WTC11 (cell line): ENCODE measurements around the gene SLIT3. TPM values are rescaled to one million over a fixed set of nuclear protein-coding genes. Genes with fewer than 3 reads are reported as not detected.

Source experiments
- ATAC-seq: fragments of 200-7000 bp; cut with Tn5 transposase; 2 replicates; pipeline ENCODE4 v1.10.0; 2021; ENCODE audit warnings: mild to moderate bottlenecking, moderate library complexity
- CTCF ChIA-PET: fragments of 300-600 bp; sonication (Branson Sonifier 250); formaldehyde crosslinking; loops from one replicate; lab custom pipeline; 2021; ENCODE audit warnings: antibody characterized with exemption; lab: Charles Lee
- POLR2A ChIA-PET: fragments of 350-600 bp; sonication (Branson Sonifier 250); formaldehyde crosslinking; loops from one replicate; lab custom pipeline; 2021; ENCODE audit warnings: antibody characterized with exemption; lab: Charles Lee
- DNase-seq: peaks from one replicate; pipeline ENCODE4 v3.0.0; 2021; ENCODE audit warnings: low spot score
- H3K27ac Mint-ChIP-seq: 2 replicates; pipeline ENCODE4 v1.8.0; 2021; ENCODE audit warnings: mixed read lengths
- H3K27me3 Mint-ChIP-seq: 2 replicates; pipeline ENCODE4 v1.8.0; 2021; ENCODE audit warnings: low read depth, mild to moderate bottlenecking, moderate library complexity, mixed read lengths
- H3K36me3 Mint-ChIP-seq: 2 replicates; pipeline ENCODE4 v1.8.0; 2021; ENCODE audit warnings: mixed read lengths
- H3K4me1 Mint-ChIP-seq: 2 replicates; pipeline ENCODE4 v1.8.0; 2022; ENCODE audit warnings: mixed read lengths
- H3K4me3 Mint-ChIP-seq: 2 replicates; pipeline ENCODE4 v1.8.0; 2021; ENCODE audit warnings: mild to moderate bottlenecking, moderate library complexity, mixed read lengths
- H3K9me3 Mint-ChIP-seq: 2 replicates; pipeline ENCODE4 v1.8.0; 2021; ENCODE audit warnings: mixed read lengths
- FOXK1 ChIP-seq: sonication (generic); formaldehyde crosslinking; IDR thresholded peaks from 2 replicates; pipeline ENCODE4 v1.8.0; 2022; ENCODE audit warnings: mild to moderate bottlenecking, moderate library complexity, missing genetic modification reagents
- JAZF1 ChIP-seq: fragments of 250-450 bp; sonication (Bioruptor Pico); IDR thresholded peaks from 2 replicates; pipeline ENCODE4 v1.9.0; 2021; ENCODE audit warnings: moderate library complexity, mild to moderate bottlenecking, inconsistent platforms
- MXD4 ChIP-seq: fragments of 250-450 bp; sonication (Bioruptor Pico); IDR thresholded peaks from 2 replicates; pipeline ENCODE4 v1.8.0; 2021; ENCODE audit warnings: mild to moderate bottlenecking, moderate library complexity, borderline replicate concordance
- MYBL2 ChIP-seq: sonication (generic); formaldehyde crosslinking; IDR thresholded peaks from 2 replicates; pipeline ENCODE4 v1.8.1; 2023; ENCODE audit warnings: mild to moderate bottlenecking, moderate library complexity, missing genetic modification reagents
- NFYB ChIP-seq: sonication (generic); formaldehyde crosslinking; conservative IDR thresholded peaks from 2 replicates; pipeline ENCODE4 v1.8.0; 2022; ENCODE audit warnings: low read depth, missing genetic modification reagents
- PRRX2 ChIP-seq: fragments of 250-450 bp; sonication (Bioruptor Pico); IDR thresholded peaks from 2 replicates; pipeline ENCODE4 v1.8.0; 2021; ENCODE audit warnings: mild to moderate bottlenecking
- RORB ChIP-seq: fragments of 250-450 bp; sonication (Bioruptor Pico); IDR thresholded peaks from 2 replicates; pipeline ENCODE4 v1.9.0; 2021; ENCODE audit warnings: mild to moderate bottlenecking
- ZNF121 ChIP-seq: sonication (generic); formaldehyde crosslinking; IDR thresholded peaks from 2 replicates; pipeline ENCODE4 v1.8.0; 2023; ENCODE audit warnings: missing genetic modification reagents
- total RNA-seq: library from RNA; stranded (reverse); gene quantifications from 3 replicates; pipeline ENCODE4 v1.2.3, GENCODE V29; 2021
- TF ChIP-seq, protein P1 (sequence below): fragments of 200-600 bp; IDR thresholded peaks from 2 replicates; pipeline ENCODE4 v1.8.0; 2022; ENCODE audit warnings: antibody characterized with exemption
- TF ChIP-seq, protein P2 (sequence below): sonication (generic); formaldehyde crosslinking; IDR thresholded peaks from 2 replicates; pipeline ENCODE4 v1.8.1; 2022; ENCODE audit warnings: mild to moderate bottlenecking, missing genetic modification reagents, moderate library complexity, borderline replicate concordance
- TF ChIP-seq, protein P3 (sequence below): sonication (generic); formaldehyde crosslinking; IDR thresholded peaks from 2 replicates; pipeline ENCODE4 v1.8.0; 2022; ENCODE audit warnings: mild to moderate bottlenecking, missing genetic modification reagents
- TF ChIP-seq, protein P4 (sequence below): sonication (generic); formaldehyde crosslinking; IDR thresholded peaks from 2 replicates; pipeline ENCODE4 v1.8.0; 2022; ENCODE audit warnings: mild to moderate bottlenecking, missing genetic modification reagents
- TF ChIP-seq, protein P5 (sequence below): sonication (generic); formaldehyde crosslinking; IDR thresholded peaks from 2 replicates; pipeline ENCODE4 v1.8.1; 2023; ENCODE audit warnings: mild to moderate bottlenecking, moderate library complexity, missing genetic modification reagents
- TF ChIP-seq, protein P6 (sequence below): fragments of 250-450 bp; sonication (Bioruptor Pico); conservative IDR thresholded peaks from 2 replicates; pipeline ENCODE4 v1.9.0; 2021; ENCODE audit warnings: mild to moderate bottlenecking
- TF ChIP-seq, protein P7 (sequence below): fragments of 250-450 bp; sonication (Bioruptor Pico); IDR thresholded peaks from 2 replicates; pipeline ENCODE4 v1.9.0; 2021; ENCODE audit warnings: mild to moderate bottlenecking, borderline replicate concordance
- TF ChIP-seq, protein P8 (sequence below): sonication (generic); formaldehyde crosslinking; IDR thresholded peaks from 2 replicates; pipeline ENCODE4 v1.8.1; 2022; ENCODE audit warnings: missing genetic modification reagents, borderline replicate concordance

Gene SLIT3
- total RNA-seq, 1 experiment from 2014 or later, result 1.9 TPM

DNA sequence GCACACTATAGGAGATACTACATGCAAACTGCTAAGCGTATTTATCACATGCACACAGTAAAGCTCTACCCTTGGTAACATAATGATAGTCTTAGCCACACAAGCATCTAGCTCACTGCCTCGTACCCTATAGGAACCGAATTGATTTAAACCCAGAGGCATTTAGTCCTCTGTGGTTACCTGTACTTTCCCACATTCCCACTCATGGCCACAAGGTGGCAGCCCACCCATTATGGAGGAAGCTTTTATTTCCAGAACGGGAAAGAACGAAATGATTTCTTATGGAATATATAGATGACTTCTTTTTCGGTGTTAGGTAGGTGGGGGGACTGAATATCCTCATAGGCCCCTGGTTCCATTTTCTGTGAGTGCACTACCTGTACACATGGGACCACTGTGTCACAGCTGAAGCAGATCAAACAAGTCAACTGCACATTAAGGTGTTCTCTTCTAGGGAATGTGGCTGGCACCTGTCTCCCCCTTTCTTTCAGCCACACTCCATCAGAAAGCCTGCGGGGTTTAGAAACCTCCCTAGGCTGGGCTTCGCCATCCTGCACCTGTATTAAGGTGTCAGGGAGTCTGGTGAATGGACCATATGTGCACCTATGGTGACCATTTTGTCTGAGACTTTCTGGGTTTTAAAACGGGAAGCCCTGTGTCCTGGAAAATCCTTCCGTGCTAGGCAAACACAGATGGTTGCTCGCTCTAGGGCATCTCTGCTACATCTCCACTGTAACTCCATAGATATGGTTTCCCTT lies 313.2 kb downstream of the SLIT3 start:
- Mint-ChIP-seq H3K4me3 (no peak overlapping the region), H3K9me3 (no peaks in the 10 kb centered on the region), H3K36me3 (no peaks in the 10 kb centered on the region), H3K27me3 (no peaks in the 10 kb centered on the region), H3K4me1 (peaks cover 81% of the 10 kb centered on the region), H3K27ac (no peak overlapping the region)
- peak; percentile 88 for DNase-seq
- TF ChIP-seq MXD4 (CRISPR knock-in tag), result no peak
- TF ChIP-seq, protein P1, sequence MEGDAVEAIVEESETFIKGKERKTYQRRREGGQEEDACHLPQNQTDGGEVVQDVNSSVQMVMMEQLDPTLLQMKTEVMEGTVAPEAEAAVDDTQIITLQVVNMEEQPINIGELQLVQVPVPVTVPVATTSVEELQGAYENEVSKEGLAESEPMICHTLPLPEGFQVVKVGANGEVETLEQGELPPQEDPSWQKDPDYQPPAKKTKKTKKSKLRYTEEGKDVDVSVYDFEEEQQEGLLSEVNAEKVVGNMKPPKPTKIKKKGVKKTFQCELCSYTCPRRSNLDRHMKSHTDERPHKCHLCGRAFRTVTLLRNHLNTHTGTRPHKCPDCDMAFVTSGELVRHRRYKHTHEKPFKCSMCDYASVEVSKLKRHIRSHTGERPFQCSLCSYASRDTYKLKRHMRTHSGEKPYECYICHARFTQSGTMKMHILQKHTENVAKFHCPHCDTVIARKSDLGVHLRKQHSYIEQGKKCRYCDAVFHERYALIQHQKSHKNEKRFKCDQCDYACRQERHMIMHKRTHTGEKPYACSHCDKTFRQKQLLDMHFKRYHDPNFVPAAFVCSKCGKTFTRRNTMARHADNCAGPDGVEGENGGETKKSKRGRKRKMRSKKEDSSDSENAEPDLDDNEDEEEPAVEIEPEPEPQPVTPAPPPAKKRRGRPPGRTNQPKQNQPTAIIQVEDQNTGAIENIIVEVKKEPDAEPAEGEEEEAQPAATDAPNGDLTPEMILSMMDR, result peak; percentile 84
- ATAC-seq, result peak; percentile 68
- ChIA-PET POLR2A (no interaction called here), CTCF (interaction anchor here (0.5 to 3.2 kb wide), 35 partner anchors 9 to 596 kb away, joined by 3 to 28 read pairs (median 4); partner anchors contain the start of genes SLIT3 and SPDL1)

DNA sequence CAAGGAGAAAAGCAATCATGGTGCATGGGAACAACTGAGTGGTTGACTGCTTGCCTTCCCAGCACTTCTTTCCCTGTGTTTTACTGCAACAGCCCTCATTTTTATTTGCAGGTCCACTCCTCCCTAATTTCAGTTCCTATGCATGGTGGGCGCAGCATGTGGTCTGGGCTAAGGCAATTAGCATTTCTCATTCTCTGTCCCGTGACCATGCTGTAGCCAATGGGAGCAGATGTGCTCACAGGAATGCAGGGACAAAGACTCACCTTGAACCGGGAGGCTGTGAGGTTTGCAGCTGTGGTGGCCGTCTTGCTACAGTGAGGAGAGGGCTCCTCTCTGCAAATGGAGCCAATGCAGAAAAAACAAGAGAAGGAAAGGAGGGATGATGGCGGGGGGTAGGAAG lies 315.5 kb downstream of the SLIT3 start:
- peak overlapping the region; percentile 79; the same call in 1 of the 2 replicates for H3K27ac Mint-ChIP-seq
- peak; percentile 41 for DNase-seq
- ATAC-seq, result peak; percentile 40
- no peaks in the 10 kb centered on the region for H3K27me3 Mint-ChIP-seq
- no peaks in the 10 kb centered on the region for H3K36me3 Mint-ChIP-seq
- H3K4me3 Mint-ChIP-seq, result no peak overlapping the region
- POLR2A ChIA-PET, result no interaction called here
- peaks cover 67% of the 10 kb centered on the region for H3K4me1 Mint-ChIP-seq
- CTCF ChIA-PET, result no interaction called here
- no peaks in the 10 kb centered on the region for H3K9me3 Mint-ChIP-seq
- no peak for TF ChIP-seq NFYB (CRISPR knock-in tag)
- TF ChIP-seq MYBL2 (CRISPR knock-in tag), result no peak
- no peak for TF ChIP-seq RORB
- TF ChIP-seq, protein P2, sequence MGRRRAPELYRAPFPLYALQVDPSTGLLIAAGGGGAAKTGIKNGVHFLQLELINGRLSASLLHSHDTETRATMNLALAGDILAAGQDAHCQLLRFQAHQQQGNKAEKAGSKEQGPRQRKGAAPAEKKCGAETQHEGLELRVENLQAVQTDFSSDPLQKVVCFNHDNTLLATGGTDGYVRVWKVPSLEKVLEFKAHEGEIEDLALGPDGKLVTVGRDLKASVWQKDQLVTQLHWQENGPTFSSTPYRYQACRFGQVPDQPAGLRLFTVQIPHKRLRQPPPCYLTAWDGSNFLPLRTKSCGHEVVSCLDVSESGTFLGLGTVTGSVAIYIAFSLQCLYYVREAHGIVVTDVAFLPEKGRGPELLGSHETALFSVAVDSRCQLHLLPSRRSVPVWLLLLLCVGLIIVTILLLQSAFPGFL, result no peak
- TF ChIP-seq, protein P3, sequence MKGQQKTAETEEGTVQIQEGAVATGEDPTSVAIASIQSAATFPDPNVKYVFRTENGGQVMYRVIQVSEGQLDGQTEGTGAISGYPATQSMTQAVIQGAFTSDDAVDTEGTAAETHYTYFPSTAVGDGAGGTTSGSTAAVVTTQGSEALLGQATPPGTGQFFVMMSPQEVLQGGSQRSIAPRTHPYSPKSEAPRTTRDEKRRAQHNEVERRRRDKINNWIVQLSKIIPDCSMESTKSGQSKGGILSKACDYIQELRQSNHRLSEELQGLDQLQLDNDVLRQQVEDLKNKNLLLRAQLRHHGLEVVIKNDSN (CRISPR knock-in tag), result peak; percentile 45; the same call in 1 of the 2 replicates
- TF ChIP-seq, protein P4, sequence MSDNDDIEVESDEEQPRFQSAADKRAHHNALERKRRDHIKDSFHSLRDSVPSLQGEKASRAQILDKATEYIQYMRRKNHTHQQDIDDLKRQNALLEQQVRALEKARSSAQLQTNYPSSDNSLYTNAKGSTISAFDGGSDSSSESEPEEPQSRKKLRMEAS (CRISPR knock-in tag), result no peak
- TF ChIP-seq PRRX2 (CRISPR knock-in tag), result no peak
- TF ChIP-seq, protein P5, sequence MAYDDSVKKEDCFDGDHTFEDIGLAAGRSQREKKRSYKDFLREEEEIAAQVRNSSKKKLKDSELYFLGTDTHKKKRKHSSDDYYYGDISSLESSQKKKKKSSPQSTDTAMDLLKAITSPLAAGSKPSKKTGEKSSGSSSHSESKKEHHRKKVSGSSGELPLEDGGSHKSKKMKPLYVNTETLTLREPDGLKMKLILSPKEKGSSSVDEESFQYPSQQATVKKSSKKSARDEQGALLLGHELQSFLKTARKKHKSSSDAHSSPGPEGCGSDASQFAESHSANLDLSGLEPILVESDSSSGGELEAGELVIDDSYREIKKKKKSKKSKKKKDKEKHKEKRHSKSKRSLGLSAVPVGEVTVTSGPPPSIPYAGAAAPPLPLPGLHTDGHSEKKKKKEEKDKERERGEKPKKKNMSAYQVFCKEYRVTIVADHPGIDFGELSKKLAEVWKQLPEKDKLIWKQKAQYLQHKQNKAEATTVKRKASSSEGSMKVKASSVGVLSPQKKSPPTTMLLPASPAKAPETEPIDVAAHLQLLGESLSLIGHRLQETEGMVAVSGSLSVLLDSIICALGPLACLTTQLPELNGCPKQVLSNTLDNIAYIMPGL, result no peak
- TF ChIP-seq, protein P1, result no peak
- TF ChIP-seq, protein P6, sequence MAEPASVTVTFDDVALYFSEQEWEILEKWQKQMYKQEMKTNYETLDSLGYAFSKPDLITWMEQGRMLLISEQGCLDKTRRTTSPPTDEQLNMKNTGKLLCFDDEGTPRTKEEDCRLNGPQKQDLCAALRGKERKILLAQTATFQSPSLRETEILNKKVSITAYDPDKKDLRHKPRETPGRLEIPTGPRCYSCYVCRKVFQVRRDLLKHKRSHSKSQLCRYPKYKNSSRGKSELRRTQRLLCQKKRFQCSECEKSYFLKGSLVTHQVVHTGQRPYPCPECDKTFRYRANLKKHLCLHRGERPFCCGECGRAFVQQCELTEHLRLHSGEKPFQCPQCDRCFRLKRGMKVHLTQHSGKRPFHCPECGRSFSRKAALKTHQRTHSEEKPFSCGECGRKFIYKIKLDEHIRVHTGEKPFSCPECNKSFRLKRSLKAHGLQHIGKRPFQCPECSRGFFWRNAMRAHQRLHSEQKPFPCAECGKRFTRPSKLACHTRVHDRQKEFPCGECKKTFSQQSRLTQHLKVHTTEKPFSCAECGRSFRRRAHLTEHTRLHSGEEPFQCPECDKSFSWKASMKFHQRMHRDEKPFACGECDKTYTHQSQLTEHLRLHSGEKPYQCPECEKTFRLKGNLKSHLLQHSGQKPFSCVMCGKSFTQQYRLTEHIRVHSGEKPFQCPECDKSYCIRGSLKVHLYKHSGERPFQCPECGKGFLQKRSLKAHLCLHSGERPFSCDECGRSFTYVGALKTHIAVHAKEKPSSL, result no peak
- TF ChIP-seq, protein P7, sequence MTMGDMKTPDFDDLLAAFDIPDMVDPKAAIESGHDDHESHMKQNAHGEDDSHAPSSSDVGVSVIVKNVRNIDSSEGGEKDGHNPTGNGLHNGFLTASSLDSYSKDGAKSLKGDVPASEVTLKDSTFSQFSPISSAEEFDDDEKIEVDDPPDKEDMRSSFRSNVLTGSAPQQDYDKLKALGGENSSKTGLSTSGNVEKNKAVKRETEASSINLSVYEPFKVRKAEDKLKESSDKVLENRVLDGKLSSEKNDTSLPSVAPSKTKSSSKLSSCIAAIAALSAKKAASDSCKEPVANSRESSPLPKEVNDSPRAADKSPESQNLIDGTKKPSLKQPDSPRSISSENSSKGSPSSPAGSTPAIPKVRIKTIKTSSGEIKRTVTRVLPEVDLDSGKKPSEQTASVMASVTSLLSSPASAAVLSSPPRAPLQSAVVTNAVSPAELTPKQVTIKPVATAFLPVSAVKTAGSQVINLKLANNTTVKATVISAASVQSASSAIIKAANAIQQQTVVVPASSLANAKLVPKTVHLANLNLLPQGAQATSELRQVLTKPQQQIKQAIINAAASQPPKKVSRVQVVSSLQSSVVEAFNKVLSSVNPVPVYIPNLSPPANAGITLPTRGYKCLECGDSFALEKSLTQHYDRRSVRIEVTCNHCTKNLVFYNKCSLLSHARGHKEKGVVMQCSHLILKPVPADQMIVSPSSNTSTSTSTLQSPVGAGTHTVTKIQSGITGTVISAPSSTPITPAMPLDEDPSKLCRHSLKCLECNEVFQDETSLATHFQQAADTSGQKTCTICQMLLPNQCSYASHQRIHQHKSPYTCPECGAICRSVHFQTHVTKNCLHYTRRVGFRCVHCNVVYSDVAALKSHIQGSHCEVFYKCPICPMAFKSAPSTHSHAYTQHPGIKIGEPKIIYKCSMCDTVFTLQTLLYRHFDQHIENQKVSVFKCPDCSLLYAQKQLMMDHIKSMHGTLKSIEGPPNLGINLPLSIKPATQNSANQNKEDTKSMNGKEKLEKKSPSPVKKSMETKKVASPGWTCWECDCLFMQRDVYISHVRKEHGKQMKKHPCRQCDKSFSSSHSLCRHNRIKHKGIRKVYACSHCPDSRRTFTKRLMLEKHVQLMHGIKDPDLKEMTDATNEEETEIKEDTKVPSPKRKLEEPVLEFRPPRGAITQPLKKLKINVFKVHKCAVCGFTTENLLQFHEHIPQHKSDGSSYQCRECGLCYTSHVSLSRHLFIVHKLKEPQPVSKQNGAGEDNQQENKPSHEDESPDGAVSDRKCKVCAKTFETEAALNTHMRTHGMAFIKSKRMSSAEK (CRISPR knock-in tag), result 0 out of 2 replicates have a peak, but pooled peaks have one; percentile 20
- no peak for TF ChIP-seq JAZF1
- no peak for TF ChIP-seq FOXK1 (CRISPR knock-in tag)
- TF ChIP-seq, protein P8, sequence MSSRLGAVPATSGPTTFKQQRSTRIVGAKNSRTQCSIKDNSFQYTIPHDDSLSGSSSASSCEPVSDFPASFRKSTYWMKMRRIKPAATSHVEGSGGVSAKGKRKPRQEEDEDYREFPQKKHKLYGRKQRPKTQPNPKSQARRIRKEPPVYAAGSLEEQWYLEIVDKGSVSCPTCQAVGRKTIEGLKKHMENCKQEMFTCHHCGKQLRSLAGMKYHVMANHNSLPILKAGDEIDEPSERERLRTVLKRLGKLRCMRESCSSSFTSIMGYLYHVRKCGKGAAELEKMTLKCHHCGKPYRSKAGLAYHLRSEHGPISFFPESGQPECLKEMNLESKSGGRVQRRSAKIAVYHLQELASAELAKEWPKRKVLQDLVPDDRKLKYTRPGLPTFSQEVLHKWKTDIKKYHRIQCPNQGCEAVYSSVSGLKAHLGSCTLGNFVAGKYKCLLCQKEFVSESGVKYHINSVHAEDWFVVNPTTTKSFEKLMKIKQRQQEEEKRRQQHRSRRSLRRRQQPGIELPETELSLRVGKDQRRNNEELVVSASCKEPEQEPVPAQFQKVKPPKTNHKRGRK (CRISPR knock-in tag), result no peak
- no peak for TF ChIP-seq ZNF121 (CRISPR knock-in tag)
